Measurements from ENCODE around the gene ROPN1L.

Gene ROPN1L

GRCh38 chr5:10468256-10468655, 26.6 kb downstream of the ROPN1L start:
- no peaks in the 10 kb centered on the region for H3K4me1 Mint-ChIP-seq (ENCODE audit: low read depth in 2 of 2)
- no peaks in the 10 kb centered on the region for H3K36me3 Mint-ChIP-seq (ENCODE audit: insufficient read depth)
- ATAC-seq (replicated peaks): no peak
- DNase-seq: no peak
- peak overlapping the region in 1 of 2 donors; percentile 46 for H3K27ac Mint-ChIP-seq
- H3K4me3 Mint-ChIP-seq: no peak overlapping the region
- H3K9me3 Mint-ChIP-seq: no peaks in the 10 kb centered on the region
- peaks cover 6 to 32% of the 10 kb centered on the region in 2 donors for H3K27me3 Mint-ChIP-seq

GRCh38 chr5:10469253-10470050, 27.8 kb downstream of the ROPN1L start:
- H3K27ac Mint-ChIP-seq: no peak overlapping the region
- no peak overlapping the region for H3K4me3 Mint-ChIP-seq
- H3K4me1 Mint-ChIP-seq (ENCODE audit: low read depth in 2 of 2): no peaks in the 10 kb centered on the region
- no peaks in the 10 kb centered on the region for H3K36me3 Mint-ChIP-seq (ENCODE audit: insufficient read depth)
- ATAC-seq (replicated peaks) (no peak), DNase-seq (no peak)
- peaks cover under 1 to 36% of the 10 kb centered on the region in 2 donors for H3K27me3 Mint-ChIP-seq
- H3K9me3 Mint-ChIP-seq: no peaks in the 10 kb centered on the region

- ATAC-seq (replicated peaks): no peak
- DNase-seq: no peak
- Mint-ChIP-seq H3K27ac (no peak overlapping the region), H3K4me3 (no peak overlapping the region), H3K4me1 (ENCODE audit: low read depth in 2 of 2) (no peaks in the 10 kb centered on the region), H3K27me3 (peaks cover 0 to 36% of the 10 kb centered on the region in 2 donors), H3K9me3 (no peaks in the 10 kb centered on the region), H3K36me3 (ENCODE audit: insufficient read depth) (no peaks in the 10 kb centered on the region)
These were observed 29.0 kb downstream of the ROPN1L start for GRCh38 chr5:10470669-10471068.

GRCh38 chr5:10471677-10472076, 30.0 kb downstream of the ROPN1L start:
- ATAC-seq (replicated peaks): no peak
- H3K27ac Mint-ChIP-seq: no peak overlapping the region
- H3K9me3 Mint-ChIP-seq: no peaks in the 10 kb centered on the region
- peaks cover 0 to 35% of the 10 kb centered on the region in 2 donors for H3K27me3 Mint-ChIP-seq
- no peak for DNase-seq
- H3K4me3 Mint-ChIP-seq: no peak overlapping the region
- H3K4me1 Mint-ChIP-seq (ENCODE audit: low read depth in 2 of 2): no peaks in the 10 kb centered on the region
- no peaks in the 10 kb centered on the region for H3K36me3 Mint-ChIP-seq (ENCODE audit: insufficient read depth)

GRCh38 chr5:10474521-10475075, 32.9 kb downstream of the ROPN1L start:
- no peaks in the 10 kb centered on the region for H3K4me1 Mint-ChIP-seq (ENCODE audit: low read depth in 2 of 2)
- no peaks in the 10 kb centered on the region for H3K9me3 Mint-ChIP-seq
- H3K27me3 Mint-ChIP-seq: peaks cover 5 to 54% of the 10 kb centered on the region in 2 donors
- no peaks in the 10 kb centered on the region for H3K36me3 Mint-ChIP-seq (ENCODE audit: insufficient read depth)
- DNase-seq: no peak
- H3K4me3 Mint-ChIP-seq: no peak overlapping the region
- no peak overlapping the region for H3K27ac Mint-ChIP-seq
- ATAC-seq (replicated peaks): no peak

GRCh38 chr5:10475931-10476676, 34.4 kb downstream of the ROPN1L start:
- Mint-ChIP-seq H3K36me3 (ENCODE audit: insufficient read depth) (peaks cover 5% of the 10 kb centered on the region), H3K27ac (no peak overlapping the region), H3K9me3 (no peaks in the 10 kb centered on the region), H3K27me3 (peaks cover 11 to 59% of the 10 kb centered on the region in 2 donors), H3K4me1 (ENCODE audit: low read depth in 2 of 2) (no peaks in the 10 kb centered on the region), H3K4me3 (no peak overlapping the region)
- no peak for DNase-seq
- ATAC-seq (replicated peaks): no peak

GRCh38 chr5:10476878-10477277, 35.2 kb downstream of the ROPN1L start:
- Mint-ChIP-seq H3K27ac (no peak overlapping the region), H3K36me3 (ENCODE audit: insufficient read depth) (peaks cover 5% of the 10 kb centered on the region), H3K4me3 (no peak overlapping the region), H3K27me3 (peaks cover 11 to 56% of the 10 kb centered on the region in 2 donors), H3K4me1 (ENCODE audit: low read depth in 2 of 2) (no peaks in the 10 kb centered on the region), H3K9me3 (no peaks in the 10 kb centered on the region)
- DNase-seq: no peak
- ATAC-seq (replicated peaks): no peak

GRCh38 chr5:10477943-10478342, 36.3 kb downstream of the ROPN1L start:
- Mint-ChIP-seq H3K4me1 (ENCODE audit: low read depth in 2 of 2) (no peaks in the 10 kb centered on the region), H3K4me3 (no peak overlapping the region), H3K9me3 (no peaks in the 10 kb centered on the region), H3K27me3 (peaks cover 19 to 53% of the 10 kb centered on the region in 2 donors), H3K36me3 (ENCODE audit: insufficient read depth) (peaks cover 5% of the 10 kb centered on the region), H3K27ac (no peak overlapping the region)
- ATAC-seq (replicated peaks) (no peak), DNase-seq (no peak)

GRCh38 chr5:10478436-10478835, 36.8 kb downstream of the ROPN1L start:
- no peaks in the 10 kb centered on the region for H3K4me1 Mint-ChIP-seq (ENCODE audit: low read depth in 2 of 2)
- ATAC-seq (replicated peaks) (no peak), DNase-seq (no peak)
- H3K27ac Mint-ChIP-seq: no peak overlapping the region
- H3K36me3 Mint-ChIP-seq (ENCODE audit: insufficient read depth): peaks cover 5% of the 10 kb centered on the region
- no peak overlapping the region for H3K4me3 Mint-ChIP-seq
- H3K27me3 Mint-ChIP-seq: peaks cover 24 to 53% of the 10 kb centered on the region in 2 donors
- no peaks in the 10 kb centered on the region for H3K9me3 Mint-ChIP-seq

- Mint-ChIP-seq H3K9me3 (no peaks in the 10 kb centered on the region), H3K36me3 (ENCODE audit: insufficient read depth) (peaks cover 5% of the 10 kb centered on the region), H3K4me1 (ENCODE audit: low read depth in 2 of 2) (no peaks in the 10 kb centered on the region), H3K4me3 (no peak overlapping the region), H3K27ac (no peak overlapping the region), H3K27me3 (peaks cover 27 to 59% of the 10 kb centered on the region in 2 donors)
- no peak for ATAC-seq (replicated peaks)
- no peak for DNase-seq
These were observed 37.6 kb downstream of the ROPN1L start for GRCh38 chr5:10479154-10479721.

GRCh38 chr5:10480237-10480985, 38.7 kb downstream of the ROPN1L start:
- Mint-ChIP-seq H3K9me3 (no peaks in the 10 kb centered on the region), H3K27me3 (peaks cover 27 to 59% of the 10 kb centered on the region in 2 donors), H3K4me3 (no peak overlapping the region), H3K27ac (no peak overlapping the region), H3K4me1 (ENCODE audit: low read depth in 2 of 2) (peaks cover 0 to 2% of the 10 kb centered on the region in 2 donors), H3K36me3 (ENCODE audit: insufficient read depth) (peaks cover 5% of the 10 kb centered on the region)
- DNase-seq: no peak
- ATAC-seq (replicated peaks): no peak

- Mint-ChIP-seq H3K4me3 (no peak overlapping the region), H3K36me3 (ENCODE audit: insufficient read depth) (peaks cover 5% of the 10 kb centered on the region), H3K27ac (no peak overlapping the region), H3K27me3 (peaks cover 27 to 52% of the 10 kb centered on the region in 2 donors), H3K4me1 (ENCODE audit: low read depth in 2 of 2) (peaks cover 0 to 2% of the 10 kb centered on the region in 2 donors), H3K9me3 (no peaks in the 10 kb centered on the region)
- no peak for DNase-seq
- ATAC-seq (replicated peaks): no peak
These were observed 39.7 kb downstream of the ROPN1L start for GRCh38 chr5:10481241-10481935.
